Spinal cord (tissue), 10 donors: Measurements from ENCODE around the gene AKIRIN1. TPM values are rescaled to one million over a fixed set of nuclear protein-coding genes. Genes with fewer than 3 reads are reported as not detected.

ENCODE experiments used
- DNase-seq, 6 donors: peaks; one replicate each; pipeline versions ENCODE4 v3.0.0 to v3.0.0-alpha.2; 2013 to 2015; ENCODE audit warnings: low spot score in 6 of 6, low read depth in 4 of 6
- H3K27ac ChIP-seq: one replicate; pipeline ENCODE4 v1.5.1; 2013; ENCODE audit warnings: low read depth, low read length, control low read depth
- H3K27me3 ChIP-seq: one replicate; pipeline ENCODE4 v1.6.1; 2013; ENCODE audit warnings: low read length; ENCODE audit not compliant: control insufficient read depth, insufficient read depth
- H3K36me3 ChIP-seq: one replicate; pipeline ENCODE4 v1.6.1; 2013; ENCODE audit warnings: low read length; ENCODE audit not compliant: control insufficient read depth, insufficient read depth
- H3K4me1 ChIP-seq: one replicate; pipeline ENCODE4 v1.6.1; 2013; ENCODE audit warnings: low read length; ENCODE audit not compliant: control insufficient read depth, insufficient read depth
- H3K4me3 ChIP-seq: one replicate; pipeline ENCODE4 v1.5.1; 2013; ENCODE audit warnings: low read depth, low read length, control low read depth
- H3K9me3 ChIP-seq: one replicate; pipeline ENCODE4 v1.6.1; 2013; ENCODE audit warnings: low read length; ENCODE audit not compliant: control insufficient read depth, insufficient read depth
- WGBS: methylation state at CpG from one replicate; pipeline ENCODE4 v1.1.5; 2013; ENCODE audit warnings: missing lambda C conversion rate; ENCODE audit not compliant: insufficient coverage; 5-methylcytosine and 5-hydroxymethylcytosine counted together
- long read RNA-seq, 4 donors: transcript quantifications; one replicate each; lab custom pipeline, GENCODE V29; 2026
- polyA plus RNA-seq, 2 donors: library from polyadenylated mRNA; unstranded; fragments of 120-200 nt; gene quantifications; one replicate each; pipeline ENCODE4 v1.2.1, GENCODE V29; 2013; ENCODE audit not compliant: insufficient read length in 2 of 2
- total RNA-seq, 2 donors: library from RNA; depleted of rRNA in 1 of 2; stranded (reverse); fragments of 120-200 nt in 1 of 2; fragments of >200 nt in 1 of 2; gene quantifications; one replicate each; pipeline versions ENCODE4 v1.2.3 to v1.2.4, GENCODE V29; 2013 to 2014
- donor health status: healthy.

AKIRIN1 gene, protein sequence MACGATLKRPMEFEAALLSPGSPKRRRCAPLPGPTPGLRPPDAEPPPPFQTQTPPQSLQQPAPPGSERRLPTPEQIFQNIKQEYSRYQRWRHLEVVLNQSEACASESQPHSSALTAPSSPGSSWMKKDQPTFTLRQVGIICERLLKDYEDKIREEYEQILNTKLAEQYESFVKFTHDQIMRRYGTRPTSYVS
- total RNA-seq (10 to 100 TPM; 48.5 to 76.5 TPM), polyA plus RNA-seq (100 to 1,000 TPM in 1 of 2 donors, 10 to 100 TPM in 1; 82.8 to 108 TPM)
- long read RNA-seq, donor 1, transcript AKIRIN1-202 (5 exons, 2,741 nt): major isoform, 38 of 38 reads
- long read RNA-seq, donor 1, partial matches to known transcripts: 0 of 38 reads
- long read RNA-seq, donor 1, other reads (novel, unspliced or antisense): 0 of 38 reads
- long read RNA-seq, donor 2, transcript AKIRIN1-202 (5 exons, 2,741 nt): major isoform, 22 of 23 reads
- long read RNA-seq, donor 2, partial matches to known transcripts: 0 of 23 reads
- long read RNA-seq, donor 2, other reads (novel, unspliced or antisense): 0 of 23 reads
- long read RNA-seq, donor 3, transcript AKIRIN1-202 (5 exons, 2,741 nt): major isoform, 38 of 53 reads
- long read RNA-seq, donor 3, partial matches to known transcripts: 15 of 53 reads
- long read RNA-seq, donor 3, other reads (novel, unspliced or antisense): 0 of 53 reads
- long read RNA-seq, donor 4, transcript AKIRIN1-202 (5 exons, 2,741 nt): major isoform, 14 of 20 reads
- long read RNA-seq, donor 4, partial matches to known transcripts: 6 of 20 reads
- long read RNA-seq, donor 4, other reads (novel, unspliced or antisense): 0 of 20 reads

DNA sequence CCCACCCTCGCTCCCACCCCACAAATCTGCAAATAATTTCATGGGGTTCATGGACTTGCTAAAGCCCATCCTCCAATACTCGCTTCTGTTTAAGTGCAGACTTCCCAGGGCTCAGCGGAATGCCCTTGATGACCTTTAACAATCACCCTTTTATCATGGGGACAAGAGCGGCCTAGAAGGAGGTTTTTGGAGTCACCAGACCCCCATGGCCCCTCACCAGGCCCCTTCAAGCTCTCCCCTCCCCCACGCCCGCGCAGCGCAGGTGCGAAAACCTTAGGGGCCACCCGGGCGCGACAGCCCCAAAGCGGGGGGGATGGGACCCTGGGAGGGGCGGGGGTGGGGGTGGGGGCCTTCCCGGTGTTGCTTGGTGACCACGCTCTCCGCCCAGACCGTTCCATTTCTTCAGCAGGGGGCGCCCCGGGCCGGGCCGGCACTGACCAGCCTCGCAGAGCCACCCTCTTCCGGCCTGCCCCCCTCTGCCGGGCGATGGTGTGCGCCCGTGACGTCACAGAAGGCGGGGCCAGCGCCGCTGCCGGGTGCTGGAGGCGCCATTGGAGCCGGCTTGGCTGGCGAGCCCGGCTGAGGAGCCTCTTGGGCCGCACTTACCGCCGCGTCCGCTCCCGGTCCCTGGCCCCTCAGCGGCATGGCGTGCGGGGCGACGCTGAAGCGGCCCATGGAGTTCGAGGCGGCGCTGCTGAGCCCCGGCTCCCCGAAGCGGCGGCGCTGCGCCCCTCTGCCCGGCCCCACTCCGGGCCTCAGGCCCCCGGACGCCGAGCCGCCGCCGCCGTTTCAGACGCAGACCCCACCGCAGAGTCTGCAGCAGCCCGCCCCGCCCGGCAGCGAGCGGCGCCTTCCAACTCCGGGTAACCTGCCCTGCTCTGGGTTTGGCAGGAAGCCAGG, at the start of gene AKIRIN1:
Gene AKIRIN1, plus strand, starts transcription at position 539 of the 900 bp plus-strand sequence. Its CDS starts 105 bp downstream, at position 644.
- H3K4me1 ChIP-seq: peaks cover 4% of the 10 kb centered on the region
- WGBS: under 1% methylated on average over 57 of the region's 76 CpGs

DNA sequence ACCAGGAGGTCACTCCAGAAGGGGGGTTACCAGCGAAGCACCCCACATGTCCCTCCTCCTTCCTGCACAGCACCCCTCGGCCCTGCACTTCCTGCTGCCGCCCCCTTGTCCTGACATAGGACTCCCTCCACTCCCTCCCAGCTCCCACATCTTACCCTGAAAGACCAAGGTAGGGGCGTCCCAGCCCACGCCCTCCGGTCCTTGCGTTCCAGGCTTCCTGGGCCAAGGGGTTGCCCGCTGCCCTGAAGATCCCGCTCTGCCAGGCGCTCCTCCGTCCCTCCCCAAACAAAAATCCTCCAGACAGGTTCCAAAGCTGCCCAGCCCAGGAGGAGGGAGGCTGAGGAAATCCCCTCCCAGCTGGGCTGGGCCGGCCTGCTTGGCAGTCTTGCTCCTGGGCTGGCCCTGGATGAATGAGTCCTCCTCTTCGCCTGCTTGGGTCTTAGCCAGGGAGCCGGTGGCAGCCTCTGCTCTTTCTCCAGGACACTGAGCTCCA, 49.5 kb upstream of the AKIRIN1 start, which contains the start of gene RHBDL2:
Gene RHBDL2, minus strand, starts transcription at position 304 of the 493 bp plus-strand sequence. CDS start 22,618 bp downstream, outside the sequence.
- peak within 1 kb of the TSS; percentile 26 for H3K4me3 ChIP-seq
- H3K27ac ChIP-seq: peak within 1 kb of the TSS; percentile 33
- no peaks in the 10 kb centered on the region for H3K9me3 ChIP-seq
- WGBS: 32% methylated on average over 10 of the region's 14 CpGs
- DNase-seq: peak in 5 of 6 donors; percentile 29 to 84 (median 46)
- H3K27me3 ChIP-seq: no peaks in the 10 kb centered on the region
- no peaks in the 10 kb centered on the region for H3K36me3 ChIP-seq
- H3K4me1 ChIP-seq: peaks cover 13% of the 10 kb centered on the region

More for the DNA sequence above, at the start of gene AKIRIN1:
- peaks cover 22% of the 10 kb centered on the region for H3K36me3 ChIP-seq
- H3K9me3 ChIP-seq: no peaks in the 10 kb centered on the region
- DNase-seq: peak; percentile 83 to 98 (median 90)
- peak within 1 kb of the TSS; percentile 70 for H3K4me3 ChIP-seq
- no peaks in the 10 kb centered on the region for H3K27me3 ChIP-seq
- peak within 1 kb of the TSS; percentile 84 for H3K27ac ChIP-seq

DNA sequence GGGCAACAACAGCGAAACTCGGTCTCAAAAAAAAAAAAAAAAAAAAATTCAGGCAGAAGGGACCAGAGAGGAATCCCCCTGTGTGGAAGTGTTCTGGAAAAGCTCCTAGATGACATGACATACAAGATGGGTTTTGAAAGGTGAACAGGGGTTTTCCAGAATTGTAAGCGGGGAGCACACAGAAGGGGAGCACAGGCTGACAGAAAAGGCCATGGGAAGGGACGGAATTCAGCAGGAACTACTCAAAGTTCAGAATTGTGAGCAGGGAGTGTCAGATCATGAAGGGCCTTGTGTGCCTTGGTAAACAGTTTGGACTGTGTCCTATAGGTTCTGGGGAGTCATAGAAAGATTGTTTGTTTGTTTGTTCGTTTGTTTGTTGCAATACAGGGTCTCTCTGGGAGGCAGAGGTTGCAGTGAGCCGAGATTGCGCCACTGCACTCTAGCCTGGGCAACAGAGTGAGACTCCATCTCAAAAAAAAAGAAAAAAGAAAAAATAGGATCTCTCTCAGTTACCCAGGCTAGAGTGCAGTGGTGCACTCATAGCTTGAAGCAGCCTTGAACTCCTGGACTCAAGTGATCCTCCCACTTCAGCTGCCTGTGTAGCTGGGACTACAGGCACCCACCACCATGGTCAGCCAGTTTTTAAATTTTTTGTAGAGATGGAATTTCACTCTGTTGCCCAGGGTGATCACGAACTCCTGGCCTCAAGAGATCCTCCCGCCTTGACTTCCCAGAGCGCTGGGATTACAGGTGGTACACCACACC, 48.2 kb upstream of the AKIRIN1 start:
- H3K27me3 ChIP-seq: no peaks in the 10 kb centered on the region
- no peaks in the 10 kb centered on the region for H3K36me3 ChIP-seq
- no peak overlapping the region for H3K27ac ChIP-seq
- H3K4me1 ChIP-seq: peaks cover 13% of the 10 kb centered on the region
- WGBS: 98% methylated on average over 6 of the region's 10 CpGs
- no peak overlapping the region for H3K4me3 ChIP-seq
- no peak for DNase-seq
- no peaks in the 10 kb centered on the region for H3K9me3 ChIP-seq

DNA sequence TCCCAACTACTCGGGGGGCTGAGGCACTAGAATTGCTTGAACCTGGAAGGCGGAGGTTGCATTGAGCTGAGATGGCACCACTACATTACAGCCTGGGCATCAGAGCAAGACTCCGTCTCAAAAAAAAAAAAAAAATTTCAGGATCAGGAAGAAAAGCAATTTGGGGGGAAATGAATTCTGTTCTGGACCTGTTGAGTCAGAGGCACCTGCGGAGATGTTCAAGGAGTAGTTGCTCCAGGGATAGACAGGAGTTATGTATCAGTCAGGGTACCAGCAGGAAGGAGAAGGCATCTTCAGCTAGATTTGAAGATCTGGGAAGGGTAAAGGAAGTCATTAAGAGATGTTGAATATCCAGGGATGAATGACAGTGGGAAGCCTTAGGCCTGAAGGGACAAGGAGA, 46.5 kb upstream of the AKIRIN1 start:
- whole genome bisulfite sequencing: 93% methylated on average over 3 of the region's 4 CpGs

DNA sequence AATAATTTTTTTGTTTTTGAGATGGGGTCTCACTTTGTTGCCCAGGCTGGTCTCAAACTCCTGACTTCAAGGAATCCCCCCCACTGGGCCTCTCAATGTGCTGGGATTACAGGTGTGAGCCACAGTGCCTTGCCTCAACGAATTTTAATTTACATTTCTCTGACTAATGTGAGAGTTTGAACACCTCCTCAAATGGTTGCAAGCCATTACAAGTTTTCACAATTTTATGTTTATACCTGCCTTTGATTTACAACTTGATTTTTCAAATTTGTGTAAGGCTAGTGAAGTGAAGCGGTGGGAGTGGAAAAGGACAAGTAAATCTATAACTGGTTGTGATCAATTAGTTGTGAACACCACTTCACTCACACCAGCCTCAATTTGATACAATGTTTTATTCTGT, 40.5 kb upstream of the AKIRIN1 start:
- Histone ChIP-seq H3K4me1 (no peaks in the 10 kb centered on the region), H3K27ac (no peak overlapping the region), H3K4me3 (no peak overlapping the region), H3K9me3 (no peaks in the 10 kb centered on the region), H3K36me3 (no peaks in the 10 kb centered on the region), H3K27me3 (no peaks in the 10 kb centered on the region)
- no peak for DNase-seq
- no CpG with 5 or more reads among the region's 2 CpGs for WGBS

More for the DNA sequence above, 46.5 kb upstream of the AKIRIN1 start:
- no peaks in the 10 kb centered on the region for H3K36me3 ChIP-seq
- no peaks in the 10 kb centered on the region for H3K9me3 ChIP-seq
- no peak for DNase-seq
- H3K4me1 ChIP-seq: peaks cover 13% of the 10 kb centered on the region
- no peak overlapping the region for H3K27ac ChIP-seq
- no peak overlapping the region for H3K4me3 ChIP-seq
- no peaks in the 10 kb centered on the region for H3K27me3 ChIP-seq

DNA sequence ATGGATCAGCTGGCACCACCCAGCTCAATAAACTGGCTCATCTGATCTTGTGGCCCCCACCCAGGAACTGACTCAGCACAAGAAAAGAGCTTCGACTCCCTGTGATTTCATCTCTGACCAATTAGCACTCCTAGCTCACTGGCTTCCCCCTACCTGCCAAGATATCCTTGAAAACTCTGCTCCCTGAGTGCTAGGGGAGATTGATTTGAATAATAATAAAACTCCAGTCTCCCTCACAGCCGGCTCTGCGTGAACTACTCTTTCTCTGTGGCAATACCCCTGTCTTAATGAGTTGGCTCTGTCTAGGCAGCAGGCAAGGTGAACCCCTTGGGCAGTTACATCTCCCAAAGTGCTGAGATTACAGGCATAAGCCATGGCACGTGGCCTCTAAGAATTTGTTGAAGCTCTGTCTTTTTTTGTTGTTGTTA, 37.6 kb upstream of the AKIRIN1 start:
- DNase-seq: peak in 1 of 6 donors; percentile 8
- no peaks in the 10 kb centered on the region for H3K36me3 ChIP-seq
- H3K9me3 ChIP-seq: no peaks in the 10 kb centered on the region
- H3K27me3 ChIP-seq: no peaks in the 10 kb centered on the region
- WGBS: 20% methylated on average over 1 of the region's 4 CpGs
- no peaks in the 10 kb centered on the region for H3K4me1 ChIP-seq
- H3K27ac ChIP-seq: no peak overlapping the region
- no peak overlapping the region for H3K4me3 ChIP-seq

DNA sequence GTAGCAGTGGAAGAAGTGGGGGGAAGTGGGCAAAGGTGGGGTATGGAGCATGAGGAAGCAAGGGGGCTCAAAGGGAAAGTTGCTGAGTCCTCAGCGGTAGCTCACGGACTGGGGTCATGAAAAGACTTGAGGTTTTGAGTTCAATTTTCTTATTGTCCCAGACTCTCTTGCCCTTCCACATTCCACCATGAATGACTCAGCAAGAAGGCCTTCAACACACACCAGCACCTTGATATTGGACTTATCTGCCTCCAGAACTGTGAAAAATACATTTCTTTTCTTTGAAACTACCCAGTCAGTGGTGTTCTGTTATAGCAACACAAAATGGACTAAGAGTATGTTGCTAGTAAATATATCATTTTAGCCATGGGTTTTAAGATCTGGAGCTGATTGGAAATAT, 32.1 kb upstream of the AKIRIN1 start:
- no CpG with 5 or more reads among the region's 2 CpGs for WGBS
- H3K36me3 ChIP-seq: no peaks in the 10 kb centered on the region
- H3K4me1 ChIP-seq: no peaks in the 10 kb centered on the region
- H3K4me3 ChIP-seq: no peak overlapping the region
- no peak for DNase-seq
- H3K27me3 ChIP-seq: no peaks in the 10 kb centered on the region
- no peaks in the 10 kb centered on the region for H3K9me3 ChIP-seq
- H3K27ac ChIP-seq: no peak overlapping the region

DNA sequence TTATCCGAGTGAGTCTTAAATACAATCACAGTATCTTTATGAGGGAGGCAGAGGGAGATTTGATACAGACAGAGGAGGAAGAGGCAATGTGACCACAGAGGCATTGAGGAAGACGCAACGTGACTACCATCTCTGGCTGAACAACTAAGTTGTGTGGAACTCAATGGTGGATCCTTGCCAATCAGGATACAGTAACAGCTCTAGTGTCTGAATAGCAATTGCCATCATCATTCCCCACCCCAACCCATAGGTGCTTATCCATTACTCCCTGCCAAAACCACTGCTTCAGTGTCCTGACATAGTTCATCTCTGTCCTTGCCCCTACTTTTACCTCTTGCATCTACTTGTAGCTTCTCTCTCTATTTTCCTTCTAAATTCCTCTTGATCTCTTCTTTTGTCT, 29.0 kb upstream of the AKIRIN1 start:
- H3K27me3 ChIP-seq: no peaks in the 10 kb centered on the region
- H3K9me3 ChIP-seq: no peaks in the 10 kb centered on the region
- H3K27ac ChIP-seq: no peak overlapping the region
- H3K4me3 ChIP-seq: no peak overlapping the region
- no peaks in the 10 kb centered on the region for H3K4me1 ChIP-seq
- H3K36me3 ChIP-seq: no peaks in the 10 kb centered on the region
- WGBS: no CpG with 5 or more reads among the region's 3 CpGs
- DNase-seq: no peak
